Measurements from ENCODE around the gene CENPH. TPM values are rescaled to one million over a fixed set of nuclear protein-coding genes. Genes with fewer than 3 reads are reported as not detected.

The CENPH gene
- total and polyA plus RNA-seq, 2 of the 8 experiments (the other 6 are each of a cell fraction or from before 2014, with no cell fraction given), result 69.0 to 82.8 TPM

DNA sequence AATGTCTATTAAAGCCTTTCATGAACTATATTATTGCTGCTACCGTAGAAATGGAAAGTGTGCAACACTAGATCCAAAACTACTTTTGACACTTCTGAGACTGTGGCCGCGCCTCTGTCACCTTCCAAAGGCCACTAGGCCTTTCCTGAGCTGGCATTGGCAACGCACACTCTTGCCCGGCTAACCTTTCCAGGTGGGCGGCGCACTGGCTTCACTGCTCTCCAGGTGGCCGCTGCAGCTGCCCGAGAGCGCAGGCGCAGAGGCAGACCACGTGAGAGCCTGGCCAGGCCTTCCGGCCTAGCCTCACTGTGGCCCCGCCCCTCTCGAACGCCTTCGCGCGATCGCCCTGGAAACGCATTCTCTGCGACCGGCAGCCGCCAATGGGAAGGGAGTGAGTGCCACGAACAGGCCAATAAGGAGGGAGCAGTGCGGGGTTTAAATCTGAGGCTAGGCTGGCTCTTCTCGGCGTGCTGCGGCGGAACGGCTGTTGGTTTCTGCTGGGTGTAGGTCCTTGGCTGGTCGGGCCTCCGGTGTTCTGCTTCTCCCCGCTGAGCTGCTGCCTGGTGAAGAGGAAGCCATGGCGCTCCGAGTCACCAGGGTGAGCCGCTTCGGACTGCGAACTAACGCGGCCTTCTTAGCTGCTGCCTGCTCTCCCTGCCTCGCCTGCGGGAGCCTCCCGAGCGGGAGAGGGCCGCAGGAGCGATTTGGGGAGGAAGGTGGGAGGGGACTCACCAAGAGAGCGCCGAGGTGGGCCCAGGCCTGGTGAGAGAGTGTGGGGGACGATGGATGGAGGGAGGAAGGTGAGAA is 22.5 kb upstream of the CENPH start, which contains the start of gene CCNB1:
CCNB1 (plus strand) TSS at position 465 of the 807 bp plus-strand sequence; CDS start at position 578, 113 bp downstream.
- Histone ChIP-seq H2AK5ac (ENCODE audit: low read depth, low read length) (no peak within 1 kb of the TSS; the same call in 1 of the 2 replicates), H3K79me2 (ENCODE audit: control insufficient read depth in 1 of 2, insufficient read depth in 2 of 2, low read length in 2 of 2) (peaks cover 8 to 34% of the 10 kb centered on the region in 2 experiments), H2BK120ac (replicated peaks; ENCODE audit: low read depth, low read length) (no peak within 1 kb of the TSS), H2AFZ (ENCODE audit: low read length) (no peak within 1 kb of the TSS), H4K5ac (ENCODE audit: insufficient read length, low read depth, low read length) (peak within 1 kb of the TSS; percentile 91), H2BK20ac (ENCODE audit: low read length) (no peak within 1 kb of the TSS; the same call in 1 of the 2 replicates), H4K8ac (ENCODE audit: extremely low read depth, insufficient read depth, low read length) (peak within 1 kb of the TSS; percentile 98), H3K27me3 (replicated peaks in 1 of 4; ENCODE audit: control insufficient read depth in 3 of 4, extremely low read depth in 1 of 4, insufficient read depth in 3 of 4, low read length in 3 of 4) (no peaks in the 10 kb centered on the region), H3K36me3 (ENCODE audit: control insufficient read depth in 2 of 4, insufficient read depth in 4 of 4, low read length in 3 of 4) (peaks cover 22 to 38% (median 33%) of the 10 kb centered on the region in 4 experiments), H3K79me1 (ENCODE audit: low read depth, low read length) (no peaks in the 10 kb centered on the region), H3K27ac (ENCODE audit: low read depth, low read length) (peak within 1 kb of the TSS; percentile 95), H4K20me1 (replicated peaks in 1 of 2; ENCODE audit: control insufficient read depth in 1 of 2, insufficient read depth in 2 of 2, low read length in 2 of 2) (no peaks in the 10 kb centered on the region), H3K4me3 (ENCODE audit: extremely low read depth in 1 of 4, insufficient read depth in 2 of 4, low read depth in 3 of 4, low read length in 4 of 4) (peak within 1 kb of the TSS; percentile 74 to 95 (median 88)), H3K9ac (replicated peaks in 1 of 4; ENCODE audit: extremely low read depth in 1 of 4, low read depth in 3 of 4, low read length in 3 of 4) (peak within 1 kb of the TSS; percentile 55 to 96 (median 95)), H3K56ac (replicated peaks; ENCODE audit: insufficient read length, low read depth, low read length) (peak within 1 kb of the TSS; percentile 91), H2BK15ac (ENCODE audit: low read length) (peak within 1 kb of the TSS; percentile 88; the same call in 1 of the 2 replicates), H3K14ac (ENCODE audit: insufficient read length) (no peak within 1 kb of the TSS), H3K9me3 (ENCODE audit: insufficient read depth in 2 of 2, low read depth in 1 of 2, low read length in 1 of 2) (no peaks in the 10 kb centered on the region), H3K23me2 (ENCODE audit: low read depth, low read length) (peaks cover 4% of the 10 kb centered on the region; the same call in 1 of the 2 replicates), H3K23ac (ENCODE audit: insufficient read length) (no peak within 1 kb of the TSS), H3K18ac (ENCODE audit: extremely low read depth, low read length) (peak within 1 kb of the TSS; percentile 99), H4K91ac (replicated peaks; ENCODE audit: insufficient read length, low read length) (peak within 1 kb of the TSS; percentile 16), H2BK12ac (ENCODE audit: low read depth, low read length) (peak within 1 kb of the TSS; percentile 84; the same call in 1 of the 2 replicates), H2BK5ac (ENCODE audit: low read depth, low read length) (peak within 1 kb of the TSS; percentile 99), H3K4me1 (replicated peaks in 1 of 4; ENCODE audit: control insufficient read depth in 3 of 4, insufficient read depth in 4 of 4, low read length in 3 of 4) (peaks cover 0 to 7% (median 4%) of the 10 kb centered on the region in 4 experiments; a peak in 5 of 7 replicates), H3K4ac (replicated peaks; ENCODE audit: insufficient read length, low read depth, low read length) (peak within 1 kb of the TSS; percentile 61), H3K4me2 (ENCODE audit: insufficient read depth in 1 of 2, low read depth in 2 of 2, low read length in 2 of 2) (peak within 1 kb of the TSS; percentile 83 to 92)
- ChIA-PET POLR2A (ENCODE audit: partially characterized antibody) (interaction anchor here (0.6 to 8.1 kb wide), 20 partner anchors 8 to 200 kb away, joined by 3 to 128 read pairs (median 5); partner anchors contain the start of genes CDK7, CENPH and SLC30A5), CTCF (ENCODE audit: partially characterized antibody) (interaction anchor here (1.5 to 1.8 kb wide), 3 partner anchors 74 to 206 kb away, joined by 3 to 5 read pairs (median 3); no protein-coding TSS in a partner anchor)
- DNase-seq (ENCODE audit: low read depth in 1 of 2, low spot score in 2 of 2) (peak; percentile 98), FAIRE-seq (peak; percentile 63)
- WGBS, 2 experiments (ENCODE audit: extremely low coverage in 1 of 2, insufficient coverage in 1 of 2, insufficient read length in 1 of 2, insufficient replicate concordance in 2 of 2, low coverage in 1 of 2, low lambda C conversion rate in 2 of 2, missing lambda C conversion rate in 1 of 2), result 3% methylated on average over 45 of the region's 50 CpGs; no CpG with 5 or more reads in 1 of the 2 experiments
- peak; percentile 41; the same call in 1 of the 2 replicates for TF ChIP-seq TCF12 (IDR thresholded peaks at IDR 0.05; ENCODE audit: low read depth, low read length)
- TF ChIP-seq SIRT6 (IDR thresholded peaks at IDR 0.05; ENCODE audit: low read length), result no peak
- TF ChIP-seq TAF1 (IDR thresholded peaks at IDR 0.05; ENCODE audit: low read depth, low read length), result peak; percentile 84
- TF ChIP-seq SRF (IDR thresholded peaks at IDR 0.05; ENCODE audit: low read depth, low read length), result no peak
- no peak for TF ChIP-seq EP300 (IDR thresholded peaks at IDR 0.05; ENCODE audit: borderline replicate concordance in 1 of 2, low read depth in 2 of 2, low read length in 2 of 2)
- TF ChIP-seq HDAC2 (IDR thresholded peaks at IDR 0.05; ENCODE audit: borderline replicate concordance in 1 of 2, low read depth in 2 of 2, low read length in 2 of 2), result peak in 1 of 2 experiments; percentile 96; a peak in 2 of 4 replicates
- no peak for TF ChIP-seq CBX5 (IDR thresholded peaks at IDR 0.05; ENCODE audit: low read depth, low read length)
- no peak for TF ChIP-seq HDAC6 (IDR thresholded peaks at IDR 0.05; ENCODE audit: low read depth, low read length)
- no peak for TF ChIP-seq RAD21 (IDR thresholded peaks at IDR 0.05 in 1 of 2, conservative IDR thresholded peaks at IDR 0.05 in 1 of 2; ENCODE audit: low read depth in 2 of 2, low read length in 2 of 2)
- no peak for TF ChIP-seq SP4 (IDR thresholded peaks at IDR 0.05; ENCODE audit: low read length)

Data from H1 (cell line).